Measurements from ENCODE around the gene ADCY10.

DNA sequence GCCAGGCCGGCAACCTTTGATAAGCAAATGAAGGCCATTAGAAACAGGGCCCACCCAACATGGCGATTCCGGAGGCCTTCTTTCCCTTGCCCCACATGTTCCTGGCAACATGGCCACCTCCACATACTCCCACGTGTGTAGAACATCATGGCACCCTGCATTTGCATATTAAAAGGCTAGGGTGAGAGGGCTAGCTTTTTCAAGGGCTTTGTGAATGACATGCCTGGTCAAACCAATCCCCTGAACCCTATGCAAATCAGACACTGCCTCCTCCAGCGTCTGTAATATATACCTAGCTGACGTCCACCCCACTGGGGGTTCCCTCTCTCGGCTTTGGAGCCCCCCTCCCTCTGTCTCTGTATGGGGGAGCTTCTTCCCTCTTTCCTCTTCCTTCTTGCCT lies 1.6 kb downstream of the ADCY10 start:
- TF ChIP-seq CTCF (conservative IDR thresholded peaks at IDR 0.05 in 1 of 2, IDR thresholded peaks at IDR 0.05 in 1 of 2; ENCODE audit: low read depth in 1 of 2, low read length in 2 of 2) (no peak), EZH2 (IDR thresholded peaks at IDR 0.05; ENCODE audit: low read length, missing control alignments) (no peak)

Data from fibroblast of lung (primary cell).